Posterior cingulate gyrus (tissue), 11 donors: ENCODE results near the gene RAB8B.
"Not testable (repeated sequence)": the region's sequence is repeated elsewhere in the genome, so short reads cannot be mapped to it uniquely, and the experiment has no call there.

ENCODE experiments used
- DNase-seq, 10 donors: peaks; one replicate each; pipeline versions ENCODE4 v3.0.0 to v3.0.0-alpha.2; 2020 to 2021; ENCODE audit warnings: mixed read lengths in 3 of 10
- intact Hi-C: fragments of 100-400 bp; cut with DNase I; formaldehyde crosslinking; loops from one replicate; pipeline ENCODE4 v1.15.1; 2023

The RAB8B gene

GRCh38 chr15:63200464-63201249 lies 11.3 kb downstream of the RAB8B start:
- DNase-seq: no peak
- intact Hi-C loops: no loop called here

GRCh38 chr15:63202861-63203260 lies 13.5 kb downstream of the RAB8B start:
- intact Hi-C loops: no loop called here
- DNase-seq: no peak

- intact Hi-C loops: no loop called here
Measured at GRCh38 chr15:63203451-63204090, 14.2 kb downstream of the RAB8B start.

GRCh38 chr15:63206079-63206478 lies 16.7 kb downstream of the RAB8B start:
- intact Hi-C loops: no loop called here
- DNase-seq: no peak

More at GRCh38 chr15:63203451-63204090, 14.2 kb downstream of the RAB8B start:
- DNase-seq: no peak

- DNase-seq, intact Hi-C loops: not testable (repeated sequence)
Measured at GRCh38 chr15:63208824-63209223, 19.4 kb downstream of the RAB8B start.

GRCh38 chr15:63210151-63211091 lies 21.0 kb downstream of the RAB8B start:
- intact Hi-C loops: no loop called here

GRCh38 chr15:63211092-63211490 lies 21.7 kb downstream of the RAB8B start:
- no peak for DNase-seq
- intact Hi-C loops: no loop called here

More at GRCh38 chr15:63210151-63211091, 21.0 kb downstream of the RAB8B start:
- DNase-seq: peak in 1 of 10 donors; percentile 19

- intact Hi-C loops: no loop called here
- DNase-seq: no peak
Measured at GRCh38 chr15:63211549-63211948, 22.1 kb downstream of the RAB8B start.

GRCh38 chr15:63212050-63213004 lies 22.9 kb downstream of the RAB8B start:
- DNase-seq: no peak
- intact Hi-C loops: no loop called here

- no peak for DNase-seq
- intact Hi-C loops: no loop called here
Measured at GRCh38 chr15:63218100-63218808, 28.8 kb downstream of the RAB8B start.

- intact Hi-C loops: no loop called here
- no peak for DNase-seq
Measured at GRCh38 chr15:63219196-63219710, 29.8 kb downstream of the RAB8B start.

- DNase-seq: no peak
- intact Hi-C loops: no loop called here
Measured at GRCh38 chr15:63221346-63221745, 31.9 kb downstream of the RAB8B start.

GRCh38 chr15:63223463-63223862 lies 34.1 kb downstream of the RAB8B start:
- intact Hi-C loops: no loop called here
- DNase-seq: no peak

- DNase-seq: no peak
- intact Hi-C loops: no loop called here
Measured at GRCh38 chr15:63225381-63225780, 36.0 kb downstream of the RAB8B start.

- no peak for DNase-seq
- intact Hi-C loops: no loop called here
Measured at GRCh38 chr15:63226155-63226883, 36.9 kb downstream of the RAB8B start.

GRCh38 chr15:63226966-63227401 lies 37.6 kb downstream of the RAB8B start:
- intact Hi-C loops: no loop called here
- DNase-seq: no peak

- intact Hi-C loops: no loop called here
- DNase-seq: no peak
Measured at GRCh38 chr15:63227689-63228088, 38.3 kb downstream of the RAB8B start.

- intact Hi-C loops: no loop called here
- DNase-seq: no peak
Measured at GRCh38 chr15:63231206-63231605, 41.8 kb downstream of the RAB8B start.
